GM12874 (cell line): Measurements from ENCODE around the gene CNTN1.

Experiments
- TF ChIP-seq, protein P1 (sequence below): IDR thresholded peaks from 2 replicates; pipeline ENCODE4 v1.5.1; 2011; ENCODE audit warnings: low read depth, mild to moderate bottlenecking, control low read depth, low read length, moderate library complexity; ENCODE audit not compliant: insufficient read depth

The CNTN1 gene

DNA sequence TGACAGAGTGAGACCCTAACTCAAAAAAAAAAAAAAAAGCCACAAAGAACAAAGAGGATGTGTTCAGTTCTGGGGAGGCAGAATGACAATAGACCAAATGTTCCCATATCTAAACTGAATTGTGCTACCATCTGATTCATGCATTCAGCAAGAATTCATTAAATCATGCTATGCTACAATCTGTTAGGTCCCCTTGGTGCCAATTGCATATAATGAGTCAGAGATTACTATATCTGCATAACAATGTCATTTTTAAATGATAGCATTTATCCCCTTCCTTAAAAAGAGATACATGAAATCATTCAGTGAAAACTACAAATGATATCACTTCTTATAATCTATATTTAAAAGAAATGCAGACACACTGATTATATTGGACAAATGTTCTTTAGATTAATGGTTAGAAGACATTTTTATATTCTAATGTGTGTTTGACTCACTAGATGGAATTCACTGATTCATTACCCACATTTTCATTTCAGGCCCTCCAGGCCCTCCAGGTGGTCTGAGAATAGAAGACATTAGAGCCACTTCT lies 288.3 kb downstream of the CNTN1 start:
- TF ChIP-seq, protein P1, sequence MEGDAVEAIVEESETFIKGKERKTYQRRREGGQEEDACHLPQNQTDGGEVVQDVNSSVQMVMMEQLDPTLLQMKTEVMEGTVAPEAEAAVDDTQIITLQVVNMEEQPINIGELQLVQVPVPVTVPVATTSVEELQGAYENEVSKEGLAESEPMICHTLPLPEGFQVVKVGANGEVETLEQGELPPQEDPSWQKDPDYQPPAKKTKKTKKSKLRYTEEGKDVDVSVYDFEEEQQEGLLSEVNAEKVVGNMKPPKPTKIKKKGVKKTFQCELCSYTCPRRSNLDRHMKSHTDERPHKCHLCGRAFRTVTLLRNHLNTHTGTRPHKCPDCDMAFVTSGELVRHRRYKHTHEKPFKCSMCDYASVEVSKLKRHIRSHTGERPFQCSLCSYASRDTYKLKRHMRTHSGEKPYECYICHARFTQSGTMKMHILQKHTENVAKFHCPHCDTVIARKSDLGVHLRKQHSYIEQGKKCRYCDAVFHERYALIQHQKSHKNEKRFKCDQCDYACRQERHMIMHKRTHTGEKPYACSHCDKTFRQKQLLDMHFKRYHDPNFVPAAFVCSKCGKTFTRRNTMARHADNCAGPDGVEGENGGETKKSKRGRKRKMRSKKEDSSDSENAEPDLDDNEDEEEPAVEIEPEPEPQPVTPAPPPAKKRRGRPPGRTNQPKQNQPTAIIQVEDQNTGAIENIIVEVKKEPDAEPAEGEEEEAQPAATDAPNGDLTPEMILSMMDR: no peak

DNA sequence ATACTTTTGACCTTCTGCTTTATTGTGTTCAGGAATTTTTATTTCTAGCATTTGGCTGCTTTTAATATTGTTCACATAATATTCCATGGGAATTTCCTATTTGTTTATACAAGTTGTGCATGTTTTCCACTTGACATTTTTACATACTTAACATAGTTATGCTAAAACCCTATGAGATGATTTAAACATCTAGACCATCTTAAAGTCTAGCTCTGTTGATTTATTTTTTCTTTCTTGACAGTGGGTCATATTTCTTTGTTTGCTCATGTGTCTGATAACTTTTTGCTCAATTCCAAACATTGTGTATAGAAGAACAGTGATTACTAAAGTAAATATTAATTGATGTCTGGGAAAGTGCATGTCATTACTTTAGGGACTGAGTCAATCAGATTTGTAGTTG lies 293.8 kb downstream of the CNTN1 start:
- TF ChIP-seq, protein P1: no peak

DNA sequence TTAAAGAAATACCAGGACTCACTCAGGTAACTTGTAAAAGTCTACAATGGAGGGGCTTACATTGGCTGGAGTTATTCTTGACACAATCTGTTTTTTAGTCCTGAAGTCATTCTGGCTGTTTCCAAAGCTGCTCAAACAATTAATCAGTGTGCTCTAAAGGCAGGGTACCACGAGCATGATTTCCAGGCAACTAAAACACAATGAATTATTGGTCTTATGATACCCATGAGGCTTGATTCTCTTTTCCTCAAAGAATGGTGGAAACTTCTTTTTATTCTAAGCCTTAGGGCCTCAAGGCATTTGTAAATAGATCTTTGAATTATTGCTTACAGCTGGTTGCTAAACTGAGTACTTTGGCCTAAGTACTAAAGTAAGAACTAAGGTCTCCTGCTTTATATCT lies 296.1 kb downstream of the CNTN1 start:
- TF ChIP-seq, protein P1: no peak

DNA sequence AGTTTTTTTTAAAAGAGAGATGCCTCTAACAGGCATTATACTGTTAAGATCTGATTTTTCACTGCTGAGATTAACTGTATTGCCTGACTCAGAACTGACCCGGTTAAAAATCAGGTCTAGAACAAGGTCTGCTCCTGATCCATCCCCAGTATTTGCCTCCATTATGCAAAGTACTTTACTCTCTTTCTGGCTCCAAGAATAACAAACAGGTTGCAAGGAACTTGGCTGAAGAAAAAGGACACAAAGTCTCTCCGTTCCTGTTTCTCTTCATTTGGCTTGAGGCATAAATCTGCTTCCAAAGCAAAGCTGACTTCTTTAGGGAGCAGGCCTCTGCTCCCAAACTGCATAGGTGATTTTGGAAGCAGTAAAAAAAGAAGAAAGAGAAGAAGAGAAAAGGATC lies 296.6 kb downstream of the CNTN1 start:
- TF ChIP-seq, protein P1: no peak

DNA sequence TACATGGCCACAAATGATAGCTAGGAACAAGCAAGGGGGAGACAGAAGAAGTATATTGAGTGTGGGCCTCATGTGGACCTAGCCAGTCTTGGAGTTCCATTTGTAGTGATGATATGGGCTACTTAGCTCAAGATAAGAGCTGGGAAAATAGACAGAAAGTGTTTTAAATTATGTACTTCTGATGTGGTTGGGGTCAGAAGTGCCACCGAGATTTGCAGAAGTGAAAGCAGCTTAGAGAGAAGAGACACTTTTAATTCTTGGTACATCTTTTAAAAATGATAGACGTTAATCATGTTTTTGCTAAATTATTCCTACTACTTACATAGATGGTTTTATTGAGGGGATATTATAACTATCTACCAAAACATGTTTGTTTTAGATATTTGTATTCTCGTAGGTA lies 297.5 kb downstream of the CNTN1 start:
- TF ChIP-seq, protein P1: no peak

DNA sequence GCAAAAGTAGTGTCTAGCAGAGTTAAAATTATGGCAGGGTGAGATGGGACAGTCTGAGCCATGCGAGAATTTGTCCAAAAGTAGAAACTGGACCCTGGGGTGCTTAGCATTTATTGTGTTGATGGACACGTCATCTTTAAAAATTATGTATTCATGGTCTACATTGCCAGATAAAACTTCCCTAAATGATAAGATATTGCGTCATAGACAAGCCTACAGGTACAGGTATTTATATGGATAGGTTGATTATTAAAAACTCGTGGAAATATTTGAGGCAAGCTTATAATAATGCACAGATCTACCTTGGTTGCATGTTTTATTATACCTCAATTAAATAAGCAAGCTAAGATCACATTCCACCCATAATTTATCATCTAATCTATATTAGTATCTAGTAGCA lies 299.9 kb downstream of the CNTN1 start:
- TF ChIP-seq, protein P1: no peak

DNA sequence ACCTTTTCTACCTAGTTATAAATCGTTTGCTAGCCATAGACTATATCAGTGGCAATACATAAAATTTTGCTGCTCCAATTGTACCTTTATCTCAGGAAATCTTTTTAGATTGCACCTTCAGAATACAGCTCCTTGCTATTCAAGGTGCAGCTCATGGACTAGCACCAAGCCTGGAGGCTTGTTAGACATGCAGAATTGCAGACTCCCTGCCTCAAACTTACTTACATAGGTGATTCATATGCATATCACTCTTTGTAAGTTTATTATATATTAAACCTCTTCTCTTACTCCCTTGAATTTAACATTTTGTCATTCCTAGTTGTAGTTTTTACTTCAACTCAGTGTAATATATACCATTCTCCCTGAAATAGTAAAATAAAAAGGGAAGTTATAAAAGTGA lies 300.4 kb downstream of the CNTN1 start:
- TF ChIP-seq, protein P1: no peak
